RWPE1 (cell line): ENCODE measurements around the gene HLCS.

ENCODE experiments used
- CTCF ChIA-PET: fragments of 350-600 bp; sonication (Branson Sonifier 250); formaldehyde crosslinking; extraction: SDS; loops from one replicate; lab custom pipeline; 2021; lab: Yijun Ruan, JAX
- POLR2A ChIA-PET: fragments of 400-600 bp; formaldehyde crosslinking; extraction: SDS; loops from one replicate; lab custom pipeline; 2020; ENCODE audit warnings: antibody characterized with exemption; ENCODE audit not compliant: low non-redundant PET; lab: Yijun Ruan, JAX
- DNase-seq: peaks from one replicate; pipeline ENCODE4 v3.0.0; 2012; ENCODE audit warnings: low spot score
- H3K27ac ChIP-seq: fragments of 450-650 bp; 2 replicates; pipeline ENCODE4 v1.5.1; 2017
- CTCF ChIP-seq: fragments of 450-650 bp; conservative IDR thresholded peaks from 2 replicates; pipeline ENCODE4 v1.5.1; 2017; ENCODE audit warnings: low read depth, mild to moderate bottlenecking

Gene HLCS

GRCh38 chr21:36735724-36736320, 230.6 kb downstream of the HLCS start:
- TF ChIP-seq CTCF = no peak
- CTCF ChIA-PET = interaction anchor here (0.5 kb wide), 1 partner anchor 38 kb away, joined by 3 read pairs; no protein-coding TSS in a partner anchor
- peak overlapping the region; percentile 27 for H3K27ac ChIP-seq
- DNase-seq = no peak
- POLR2A ChIA-PET = no interaction called here

GRCh38 chr21:36735201-36735515, 231.3 kb downstream of the HLCS start:
- POLR2A ChIA-PET = no interaction called here

GRCh38 chr21:36734367-36735200, 231.9 kb downstream of the HLCS start:
- DNase-seq = no peak
- peak overlapping the region; percentile 27 for H3K27ac ChIP-seq
- POLR2A ChIA-PET = no interaction called here
- CTCF ChIA-PET = interaction anchor here (0.6 kb wide), 1 partner anchor 235 kb away, joined by 3 read pairs; no protein-coding TSS in a partner anchor
- no peak for TF ChIP-seq CTCF

More at GRCh38 chr21:36735201-36735515, 231.3 kb downstream of the HLCS start:
- peak overlapping the region; percentile 27 for H3K27ac ChIP-seq
- no peak for DNase-seq
- TF ChIP-seq CTCF = no peak
- CTCF ChIA-PET = no interaction called here

- H3K27ac ChIP-seq = no peak overlapping the region
- CTCF ChIA-PET = interaction anchor here (0.6 kb wide), 1 partner anchor 235 kb away, joined by 3 read pairs; no protein-coding TSS in a partner anchor
Observed at GRCh38 chr21:36733857-36734256, 232.6 kb downstream of the HLCS start.

GRCh38 chr21:36732761-36733160, 233.7 kb downstream of the HLCS start:
- no peak for DNase-seq
- POLR2A ChIA-PET = no interaction called here
- CTCF ChIA-PET = interaction anchor here (0.6 kb wide), 1 partner anchor 106 kb away, joined by 3 read pairs; no protein-coding TSS in a partner anchor
- no peak for TF ChIP-seq CTCF
- H3K27ac ChIP-seq = peak overlapping the region; percentile 3; the same call in 1 of the 2 replicates

More at GRCh38 chr21:36733857-36734256, 232.6 kb downstream of the HLCS start:
- POLR2A ChIA-PET = no interaction called here
- no peak for DNase-seq
- no peak for TF ChIP-seq CTCF

GRCh38 chr21:36732217-36732616, 234.3 kb downstream of the HLCS start:
- POLR2A ChIA-PET = no interaction called here
- H3K27ac ChIP-seq = peak overlapping the region; percentile 6; the same call in 1 of the 2 replicates

More at GRCh38 chr21:36732217-36732616, 234.3 kb downstream of the HLCS start:
- CTCF ChIA-PET = interaction anchor here (0.6 kb wide), 1 partner anchor 105 kb away, joined by 3 read pairs; no protein-coding TSS in a partner anchor
- TF ChIP-seq CTCF = no peak
- no peak for DNase-seq
